CD4-positive, alpha-beta T cell treated with Interleukin-4 for 1 hour (primary cell): ENCODE results near the gene TPI1.

Experiments used
- DNase-seq, 2 donors: peaks; one replicate each; pipeline ENCODE4 v3.0.0-alpha.2; 2020 to 2022

The TPI1 gene

GRCh38 chr12:6867413-6868210, at the start of gene TPI1:
Gene TPI1 (plus strand): TSS chr12:6867531. CDS start chr12:6867567, 36 bp downstream.
- peak; percentile 87 for DNase-seq

- no peak for DNase-seq
These were observed 49.6 kb upstream of the TPI1 start for GRCh38 chr12:6817662-6818157.

- no peak for DNase-seq
These were observed 49.1 kb upstream of the TPI1 start for GRCh38 chr12:6818222-6818621.

GRCh38 chr12:6818645-6819044, 48.7 kb upstream of the TPI1 start:
- no peak for DNase-seq

- no peak for DNase-seq
These were observed 48.0 kb upstream of the TPI1 start for GRCh38 chr12:6819106-6820030.

- DNase-seq, result no peak
These were observed 47.2 kb upstream of the TPI1 start for GRCh38 chr12:6820166-6820565.

GRCh38 chr12:6821591-6822425, 45.5 kb upstream of the TPI1 start, which contains the start of gene GPR162:
Gene GPR162 (plus strand): TSS chr12:6821821. CDS start chr12:6823899, 2,078 bp downstream.
- DNase-seq, result no peak

- DNase-seq, result no peak
These were observed 44.8 kb upstream of the TPI1 start for GRCh38 chr12:6822426-6823135.

- DNase-seq, result no peak
These were observed 43.9 kb upstream of the TPI1 start for GRCh38 chr12:6823182-6824084.

- DNase-seq, result no peak
These were observed 43.1 kb upstream of the TPI1 start for GRCh38 chr12:6824085-6824775.

GRCh38 chr12:6824901-6825381, 42.4 kb upstream of the TPI1 start:
- no peak for DNase-seq

GRCh38 chr12:6825398-6826124, 41.8 kb upstream of the TPI1 start:
- DNase-seq, result peak; percentile 77 to 81

- no peak for DNase-seq
These were observed 41.1 kb upstream of the TPI1 start for GRCh38 chr12:6826125-6826733.

- no peak for DNase-seq
These were observed 40.4 kb upstream of the TPI1 start for GRCh38 chr12:6826734-6827436.

GRCh38 chr12:6827437-6827911, 39.9 kb upstream of the TPI1 start:
- DNase-seq, result peak; percentile 36

- DNase-seq, result no peak
These were observed 39.1 kb upstream of the TPI1 start, which contains the start of gene P3H3 for GRCh38 chr12:6827982-6828780. Gene P3H3 (plus strand): TSS chr12:6828407. CDS start chr12:6828441, 34 bp downstream.
